ENCODE data around the gene CDX1. TPM values are rescaled to one million over a fixed set of nuclear protein-coding genes. Genes with fewer than 3 reads are reported as not detected.
A peak's percentile ranks its signal among the peaks of the same experiment; 100 is the strongest.

CDX1 gene
- total and polyA plus RNA-seq, 2 experiments from 2014 or later: 43.3 to 54.6 TPM

GRCh38 chr5:150181766-150182545 lies 15.4 kb downstream of the CDX1 start:
- no peaks in the 10 kb centered on the region for H3K9me2 ChIP-seq (replicated peaks; ENCODE audit: insufficient read depth)
- H3K36me3 ChIP-seq (replicated peaks; ENCODE audit: insufficient read depth, low read depth): no peaks in the 10 kb centered on the region
- TF ChIP-seq EZH2 (IDR thresholded peaks at IDR 0.05; ENCODE audit: borderline replicate concordance) (no peak), EZH2phosphoT487 (IDR thresholded peaks at IDR 0.05; ENCODE audit: low read depth, severe bottlenecking, unreplicated experiment) (no peak), CTCF (IDR thresholded peaks at IDR 0.05; ENCODE audit: poor library complexity) (no peak)
- H3K4me1 ChIP-seq (ENCODE audit: insufficient read depth): peaks cover 34% of the 10 kb centered on the region
- no peak overlapping the region for H3K4me3 ChIP-seq
- H3K79me2 ChIP-seq: peaks cover 10% of the 10 kb centered on the region
- 87% methylated on average over 9 of the region's 9 CpGs for WGBS (ENCODE audit: low lambda C conversion rate, missing lambda C conversion rate)
- no peaks in the 10 kb centered on the region for H4K20me1 ChIP-seq (ENCODE audit: insufficient read depth, poor library complexity, severe bottlenecking)
- H3K27ac ChIP-seq: no peak overlapping the region
- no peaks in the 10 kb centered on the region for H3K27me3 ChIP-seq
- H2AFZ ChIP-seq: no peak overlapping the region
- H3K9me3 ChIP-seq (ENCODE audit: low read depth): no peaks in the 10 kb centered on the region
- no peak for DNase-seq (ENCODE audit: low spot score)
- H3K4me2 ChIP-seq: no peak overlapping the region

- Histone ChIP-seq H3K9me3 (ENCODE audit: low read depth) (no peaks in the 10 kb centered on the region), H3K79me2 (peaks cover 10% of the 10 kb centered on the region), H2AFZ (no peak overlapping the region), H3K4me1 (ENCODE audit: insufficient read depth) (peaks cover 39% of the 10 kb centered on the region), H3K27me3 (no peaks in the 10 kb centered on the region), H3K27ac (peak overlapping the region; percentile 23), H3K36me3 (replicated peaks; ENCODE audit: insufficient read depth, low read depth) (no peaks in the 10 kb centered on the region), H3K4me2 (no peak overlapping the region), H4K20me1 (ENCODE audit: insufficient read depth, poor library complexity, severe bottlenecking) (no peaks in the 10 kb centered on the region), H3K4me3 (no peak overlapping the region), H3K9me2 (replicated peaks; ENCODE audit: insufficient read depth) (no peaks in the 10 kb centered on the region)
- TF ChIP-seq EZH2phosphoT487 (IDR thresholded peaks at IDR 0.05; ENCODE audit: low read depth, severe bottlenecking, unreplicated experiment): no peak
- no peak for TF ChIP-seq EZH2 (IDR thresholded peaks at IDR 0.05; ENCODE audit: borderline replicate concordance)
- WGBS (ENCODE audit: low lambda C conversion rate, missing lambda C conversion rate): 97% methylated on average over 10 of the region's 10 CpGs
- no peak for DNase-seq (ENCODE audit: low spot score)
These were observed 16.2 kb downstream of the CDX1 start for GRCh38 chr5:150182774-150183173.

DNA sequence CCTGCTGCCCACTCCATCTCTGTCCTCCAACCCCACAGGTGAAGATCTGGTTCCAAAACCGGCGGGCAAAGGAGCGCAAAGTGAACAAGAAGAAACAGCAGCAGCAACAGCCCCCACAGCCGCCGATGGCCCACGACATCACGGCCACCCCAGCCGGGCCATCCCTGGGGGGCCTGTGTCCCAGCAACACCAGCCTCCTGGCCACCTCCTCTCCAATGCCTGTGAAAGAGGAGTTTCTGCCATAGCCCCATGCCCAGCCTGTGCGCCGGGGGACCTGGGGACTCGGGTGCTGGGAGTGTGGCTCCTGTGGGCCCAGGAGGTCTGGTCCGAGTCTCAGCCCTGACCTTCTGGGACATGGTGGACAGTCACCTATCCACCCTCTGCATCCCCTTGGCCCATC lies 16.9 kb downstream of the CDX1 start:
- Histone ChIP-seq H3K4me3 (no peak overlapping the region), H2AFZ (no peak overlapping the region), H4K20me1 (ENCODE audit: insufficient read depth, poor library complexity, severe bottlenecking) (no peaks in the 10 kb centered on the region), H3K9me2 (replicated peaks; ENCODE audit: insufficient read depth) (no peaks in the 10 kb centered on the region), H3K9me3 (ENCODE audit: low read depth) (no peaks in the 10 kb centered on the region), H3K36me3 (replicated peaks; ENCODE audit: insufficient read depth, low read depth) (no peaks in the 10 kb centered on the region), H3K4me1 (ENCODE audit: insufficient read depth) (peaks cover 41% of the 10 kb centered on the region), H3K79me2 (peaks cover 9% of the 10 kb centered on the region), H3K27me3 (peaks cover 3% of the 10 kb centered on the region), H3K27ac (peak overlapping the region; percentile 75), H3K4me2 (no peak overlapping the region)
- no peak for DNase-seq (ENCODE audit: low spot score)
- 95% methylated on average over 12 of the region's 12 CpGs for WGBS (ENCODE audit: low lambda C conversion rate, missing lambda C conversion rate)
- TF ChIP-seq EZH2phosphoT487 (IDR thresholded peaks at IDR 0.05; ENCODE audit: low read depth, severe bottlenecking, unreplicated experiment): no peak
- TF ChIP-seq CTCF (IDR thresholded peaks at IDR 0.05; ENCODE audit: poor library complexity): no peak
- no peak for TF ChIP-seq EZH2 (IDR thresholded peaks at IDR 0.05; ENCODE audit: borderline replicate concordance)

DNA sequence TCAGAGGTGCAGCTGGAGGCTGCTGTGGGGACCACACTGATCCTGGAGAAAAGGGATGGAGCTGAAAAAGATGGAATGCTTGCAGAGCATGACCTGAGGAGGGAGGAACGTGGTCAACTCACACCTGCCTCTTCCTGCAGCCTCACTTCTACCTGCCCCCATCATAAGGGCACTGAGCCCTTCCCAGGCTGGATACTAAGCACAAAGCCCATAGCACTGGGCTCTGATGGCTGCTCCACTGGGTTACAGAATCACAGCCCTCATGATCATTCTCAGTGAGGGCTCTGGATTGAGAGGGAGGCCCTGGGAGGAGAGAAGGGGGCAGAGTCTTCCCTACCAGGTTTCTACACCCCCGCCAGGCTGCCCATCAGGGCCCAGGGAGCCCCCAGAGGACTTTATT lies 17.4 kb downstream of the CDX1 start:
- H3K36me3 ChIP-seq (replicated peaks; ENCODE audit: insufficient read depth, low read depth): no peaks in the 10 kb centered on the region
- H3K27me3 ChIP-seq: peaks cover 7% of the 10 kb centered on the region
- H3K4me2 ChIP-seq: no peak overlapping the region
- no peaks in the 10 kb centered on the region for H3K9me2 ChIP-seq (replicated peaks; ENCODE audit: insufficient read depth)
- H3K4me1 ChIP-seq (ENCODE audit: insufficient read depth): peaks cover 41% of the 10 kb centered on the region
- H4K20me1 ChIP-seq (ENCODE audit: insufficient read depth, poor library complexity, severe bottlenecking): no peaks in the 10 kb centered on the region
- no peak for DNase-seq (ENCODE audit: low spot score)
- no peak for TF ChIP-seq EZH2 (IDR thresholded peaks at IDR 0.05; ENCODE audit: borderline replicate concordance)
- TF ChIP-seq CTCF (IDR thresholded peaks at IDR 0.05; ENCODE audit: poor library complexity): no peak
- no peak for TF ChIP-seq EZH2phosphoT487 (IDR thresholded peaks at IDR 0.05; ENCODE audit: low read depth, severe bottlenecking, unreplicated experiment)
- WGBS (ENCODE audit: low lambda C conversion rate, missing lambda C conversion rate): 71% methylated on average over 2 of the region's 2 CpGs
- H3K4me3 ChIP-seq: no peak overlapping the region
- H3K79me2 ChIP-seq: peaks cover 4% of the 10 kb centered on the region
- no peak overlapping the region for H2AFZ ChIP-seq
- H3K27ac ChIP-seq: peak overlapping the region; percentile 75
- H3K9me3 ChIP-seq (ENCODE audit: low read depth): no peaks in the 10 kb centered on the region

All from hepatocyte (in vitro differentiated cells).